ENCODE measurements around the gene FGF11. TPM values are rescaled to one million over a fixed set of nuclear protein-coding genes. Genes with fewer than 3 reads are reported as not detected.

The FGF11 gene
- total and polyA plus RNA-seq, 12 donors: 10.2 to 76.7 (median 22.2) TPM

- Histone ChIP-seq H3K4me3 (no peak overlapping the region), H3K36me3 (replicated peaks in 1 of 2) (peaks cover 0 to 43% of the 10 kb centered on the region in 2 donors), H3K27me3 (no peaks in the 10 kb centered on the region), H3K9me3 (replicated peaks in 1 of 3) (no peaks in the 10 kb centered on the region), H3K27ac (peak overlapping the region in 1 of 5 donors; percentile 34), H3K4me1 (replicated peaks in 1 of 2) (peaks cover 20 to 22% of the 10 kb centered on the region in 2 donors)
- intact Hi-C loops (cut with DNase I): no loop called here
- TF ChIP-seq CTCF (IDR thresholded peaks at IDR 0.05) (no peak), POLR2A (IDR thresholded peaks at IDR 0.05) (no peak)
- DNase-seq: no peak
- 83 to 88% (median 86%) methylated on average over 15 to 44 of the region's 44 CpGs for WGBS, 4 donors
Measured at GRCh38 chr17:7462474-7463371, 23.4 kb downstream of the FGF11 start.

GRCh38 chr17:7463372-7463846, 24.1 kb downstream of the FGF11 start:
- Histone ChIP-seq H3K27ac (peak overlapping the region in 1 of 5 donors; percentile 34), H3K4me1 (replicated peaks in 1 of 2) (peaks cover 20 to 24% of the 10 kb centered on the region in 2 donors), H3K9me3 (replicated peaks in 1 of 3) (no peaks in the 10 kb centered on the region), H3K27me3 (no peaks in the 10 kb centered on the region), H3K4me3 (no peak overlapping the region), H3K36me3 (replicated peaks in 1 of 2) (peaks cover 0 to 43% of the 10 kb centered on the region in 2 donors)
- DNase-seq: no peak
- TF ChIP-seq POLR2A (IDR thresholded peaks at IDR 0.05) (no peak), CTCF (IDR thresholded peaks at IDR 0.05) (no peak)
- intact Hi-C loops (cut with DNase I): no loop called here
- 83 to 94% (median 85%) methylated on average over 5 to 14 of the region's 14 CpGs for WGBS, 4 donors

DNA sequence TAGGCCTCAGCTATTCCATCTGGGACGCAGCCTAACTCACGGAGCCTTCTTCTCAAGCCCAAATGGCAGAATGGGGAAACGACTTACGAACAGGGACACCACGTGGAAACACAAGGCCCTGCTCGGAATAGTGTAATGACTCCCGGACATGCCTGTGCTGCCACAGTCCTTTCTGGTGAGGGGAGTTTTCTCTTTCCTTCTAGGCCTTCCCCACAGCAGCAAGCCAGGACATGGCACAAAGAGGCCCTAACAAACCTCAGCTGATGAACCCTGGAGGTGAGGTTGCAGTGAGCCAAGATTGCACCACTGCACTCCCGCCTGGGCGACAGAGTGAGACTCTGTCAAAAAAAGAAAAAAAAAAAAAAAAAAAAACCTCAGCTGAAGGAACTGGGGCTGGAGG, 24.8 kb downstream of the FGF11 start:
- WGBS, 4 donors: 83 to 92% (median 88%) methylated on average over 9 of the region's 9 CpGs
- no peak for DNase-seq
- Histone ChIP-seq H3K4me3 (no peak overlapping the region), H3K27ac (no peak overlapping the region), H3K4me1 (replicated peaks in 1 of 2) (peaks cover 20 to 24% of the 10 kb centered on the region in 2 donors), H3K9me3 (replicated peaks in 1 of 3) (no peaks in the 10 kb centered on the region), H3K36me3 (replicated peaks in 1 of 2) (peaks cover 0 to 43% of the 10 kb centered on the region in 2 donors), H3K27me3 (no peaks in the 10 kb centered on the region)
- intact Hi-C loops (cut with DNase I): no loop called here
- TF ChIP-seq POLR2A (IDR thresholded peaks at IDR 0.05) (no peak), CTCF (IDR thresholded peaks at IDR 0.05) (no peak)

- no peak for DNase-seq
- peaks cover 0 to 43% of the 10 kb centered on the region in 2 donors for H3K36me3 ChIP-seq (replicated peaks in 1 of 2)
- H3K4me3 ChIP-seq: no peak overlapping the region
- H3K27me3 ChIP-seq: no peaks in the 10 kb centered on the region
- intact Hi-C loops (cut with DNase I): no loop called here
- H3K27ac ChIP-seq: peak overlapping the region; percentile 78 to 95 (median 92)
- TF ChIP-seq CTCF (IDR thresholded peaks at IDR 0.05) (no peak), POLR2A (IDR thresholded peaks at IDR 0.05) (no peak)
- peaks cover 26 to 35% of the 10 kb centered on the region in 2 donors for H3K4me1 ChIP-seq (replicated peaks in 1 of 2)
- WGBS, 4 donors: 86 to 96% (median 89%) methylated on average over 13 to 33 of the region's 33 CpGs
- H3K9me3 ChIP-seq (replicated peaks in 1 of 3): no peaks in the 10 kb centered on the region
Measured at GRCh38 chr17:7465597-7466275, 26.4 kb downstream of the FGF11 start.

Data from adrenal gland (tissue), 12 donors.